GM19455 (cell line): Measurements from ENCODE around the gene KRT16.
"Not testable (repeated sequence)": the region's sequence is repeated elsewhere in the genome, so short reads cannot be mapped to it uniquely, and the experiment has no call there.

Experiments
- ATAC-seq: cut with Tn5 transposase; IDR thresholded peaks from one replicate; pipeline ENCODE4 v1.9.1; 2021; ENCODE audit not compliant: unreplicated experiment

The KRT16 gene

GRCh38 chr17:41585301-41586056 is 27.1 kb downstream of the KRT16 start:
- ATAC-seq, result no peak

- not testable (repeated sequence) for ATAC-seq
Observed at GRCh38 chr17:41584331-41584927, 28.1 kb downstream of the KRT16 start.

GRCh38 chr17:41583137-41584127 is 29.1 kb downstream of the KRT16 start:
- ATAC-seq, result no peak

- ATAC-seq, result not testable (repeated sequence)
Observed at GRCh38 chr17:41582061-41582968, 30.3 kb downstream of the KRT16 start.

GRCh38 chr17:41581366-41582060 is 31.1 kb downstream of the KRT16 start:
- ATAC-seq, result no peak

- ATAC-seq, result no peak
Observed at GRCh38 chr17:41580687-41581365, 31.7 kb downstream of the KRT16 start.

- ATAC-seq, result no peak
Observed at GRCh38 chr17:41580244-41580575, 32.4 kb downstream of the KRT16 start.

GRCh38 chr17:41579484-41580243 is 32.9 kb downstream of the KRT16 start:
- no peak for ATAC-seq

- ATAC-seq, result no peak
Observed at GRCh38 chr17:41578971-41579370, 33.6 kb downstream of the KRT16 start.

GRCh38 chr17:41578538-41578937 is 34.0 kb downstream of the KRT16 start:
- no peak for ATAC-seq

- not testable (repeated sequence) for ATAC-seq
Observed at GRCh38 chr17:41576740-41577139, 35.8 kb downstream of the KRT16 start.

- no peak for ATAC-seq
Observed at GRCh38 chr17:41575336-41575735, 37.2 kb downstream of the KRT16 start.

- ATAC-seq, result no peak
Observed at GRCh38 chr17:41571561-41572434, 40.8 kb downstream of the KRT16 start, which contains the start of gene KRT9. Gene KRT9 (minus strand): TSS chr17:41572059. CDS start chr17:41571992, 67 bp downstream.

GRCh38 chr17:41567317-41567716 is 45.2 kb downstream of the KRT16 start:
- no peak for ATAC-seq

GRCh38 chr17:41565338-41565737 is 47.2 kb downstream of the KRT16 start:
- no peak for ATAC-seq

- no peak for ATAC-seq
Observed at GRCh38 chr17:41563607-41564170, 48.9 kb downstream of the KRT16 start.

- ATAC-seq, result no peak
Observed at GRCh38 chr17:41561554-41561953, 51.0 kb downstream of the KRT16 start.
